OCI-LY3 (cell line): Measurements from ENCODE around the gene NT5DC3.
"Not testable (repeated sequence)": the region's sequence is repeated elsewhere in the genome, so short reads cannot be mapped to it uniquely, and the experiment has no call there.

ENCODE experiments used
- H2AFZ ChIP-seq: fragments of 200-600, 300-600 bp; shearing (Covaris generic); 2 replicates; pipeline ENCODE4 v1.6.0; 2014; ENCODE audit warnings: antibody characterized with exemption, low read depth, low read length
- H3K27ac ChIP-seq: fragments of 200-600, 300-600 bp; sonication (generic); 2 replicates; pipeline ENCODE4 v1.5.1; 2014; ENCODE audit warnings: mild to moderate bottlenecking, low read length, moderate library complexity, mixed read lengths
- H3K27me3 ChIP-seq: fragments of 200-600, 300-600 bp; sonication (generic); 2 replicates; pipeline ENCODE4 v1.6.1; 2014; ENCODE audit warnings: low read depth, low read length, mixed read lengths
- H3K36me3 ChIP-seq: fragments of 200-600, 300-600 bp; sonication (generic); replicated peaks from 2 replicates; pipeline ENCODE3; 2014; ENCODE audit warnings: low read depth, low read length, mixed read lengths
- H3K4me1 ChIP-seq: fragments of 300-600, 200-600 bp; sonication (generic); 2 replicates; pipeline ENCODE4 v1.6.1; 2014; ENCODE audit warnings: low read length, mixed read lengths
- H3K4me2 ChIP-seq: fragments of 200-600, 300-600 bp; sonication (generic); 2 replicates; pipeline ENCODE4 v1.6.1; 2014; ENCODE audit warnings: low read length, mixed read lengths
- H3K4me3 ChIP-seq: fragments of 300-600, 200-600 bp; sonication (generic); 2 replicates; pipeline ENCODE4 v1.5.1; 2014; ENCODE audit warnings: antibody characterized with exemption, mild to moderate bottlenecking, low read length, moderate library complexity
- H3K79me2 ChIP-seq: fragments of 300-600, 200-600 bp; shearing (Covaris generic); 2 replicates; pipeline ENCODE4 v1.6.1; 2014; ENCODE audit warnings: mild to moderate bottlenecking, low read length, mixed read lengths
- H3K9ac ChIP-seq: fragments of 300-600, 200-600 bp; shearing (Covaris generic); 2 replicates; pipeline ENCODE4 v1.6.0; 2014; ENCODE audit warnings: mild to moderate bottlenecking, low read length, moderate library complexity
- H3K9me3 ChIP-seq: fragments of 200-600, 300-600 bp; shearing (Covaris generic); 2 replicates; pipeline ENCODE4 v1.6.1; 2014; ENCODE audit warnings: low read length, mixed read lengths; ENCODE audit not compliant: insufficient read depth
- H4K20me1 ChIP-seq: fragments of 200-600, 300-600 bp; sonication (generic); 2 replicates; pipeline ENCODE4 v1.6.1; 2016; ENCODE audit warnings: low read length, mixed read lengths; ENCODE audit not compliant: insufficient read depth
- CTCF ChIP-seq: fragments of 200-600, 300-600 bp; sonication (generic); IDR thresholded peaks from 2 replicates; pipeline ENCODE4 v1.5.1; 2014; ENCODE audit warnings: antibody characterized with exemption, low read length, low read depth
- EZH2phosphoT487 ChIP-seq: fragments of 200-600 bp; shearing (Covaris generic); IDR thresholded peaks from 2 replicates; pipeline ENCODE4 v1.6.1; 2018; ENCODE audit warnings: antibody characterized with exemption, mixed run types, low read depth

NT5DC3 gene

GRCh38 chr12:103812789-103813188 is 28.2 kb downstream of the NT5DC3 start:
- H3K79me2 ChIP-seq = peaks cover 1% of the 10 kb centered on the region; the same call in 1 of the 2 replicates
- no peak overlapping the region for H3K4me3 ChIP-seq
- H3K4me2 ChIP-seq = no peak overlapping the region
- TF ChIP-seq EZH2phosphoT487 = no peak
- TF ChIP-seq CTCF = no peak
- H3K27ac ChIP-seq = no peak overlapping the region
- H3K9ac ChIP-seq = no peak overlapping the region
- no peaks in the 10 kb centered on the region for H4K20me1 ChIP-seq
- no peak overlapping the region for H2AFZ ChIP-seq
- H3K9me3 ChIP-seq = no peaks in the 10 kb centered on the region
- peaks cover 10% of the 10 kb centered on the region for H3K36me3 ChIP-seq
- no peaks in the 10 kb centered on the region for H3K27me3 ChIP-seq
- peaks cover 4% of the 10 kb centered on the region; the same call in 1 of the 2 replicates for H3K4me1 ChIP-seq

GRCh38 chr12:103811791-103812190 is 29.2 kb downstream of the NT5DC3 start:
- no peaks in the 10 kb centered on the region for H3K9me3 ChIP-seq
- no peak overlapping the region for H3K4me2 ChIP-seq
- no peaks in the 10 kb centered on the region for H3K79me2 ChIP-seq
- no peak overlapping the region for H2AFZ ChIP-seq
- no peak overlapping the region for H3K4me3 ChIP-seq
- TF ChIP-seq CTCF = no peak
- TF ChIP-seq EZH2phosphoT487 = no peak
- H3K4me1 ChIP-seq = peaks cover 5% of the 10 kb centered on the region; the same call in 1 of the 2 replicates
- peaks cover 10% of the 10 kb centered on the region for H3K36me3 ChIP-seq
- H4K20me1 ChIP-seq = peaks cover 4% of the 10 kb centered on the region; the same call in 1 of the 2 replicates
- H3K27me3 ChIP-seq = no peaks in the 10 kb centered on the region
- H3K27ac ChIP-seq = no peak overlapping the region
- no peak overlapping the region for H3K9ac ChIP-seq

GRCh38 chr12:103810111-103810510 is 30.9 kb downstream of the NT5DC3 start:
- TF ChIP-seq CTCF = no peak
- no peak for TF ChIP-seq EZH2phosphoT487
- H3K9me3 ChIP-seq = no peaks in the 10 kb centered on the region
- no peak overlapping the region for H3K4me3 ChIP-seq
- no peak overlapping the region for H3K27ac ChIP-seq
- no peaks in the 10 kb centered on the region for H3K27me3 ChIP-seq
- peaks cover 5% of the 10 kb centered on the region; the same call in 1 of the 2 replicates for H3K4me1 ChIP-seq
- no peak overlapping the region for H2AFZ ChIP-seq
- H3K9ac ChIP-seq = no peak overlapping the region
- peaks cover 4% of the 10 kb centered on the region; the same call in 1 of the 2 replicates for H4K20me1 ChIP-seq
- no peak overlapping the region for H3K4me2 ChIP-seq
- H3K79me2 ChIP-seq = no peaks in the 10 kb centered on the region
- peaks cover 15% of the 10 kb centered on the region for H3K36me3 ChIP-seq

- not testable (repeated sequence) for H3K27me3 ChIP-seq, H3K4me2 ChIP-seq, H3K9me3 ChIP-seq, H3K4me1 ChIP-seq, H2AFZ ChIP-seq, H3K4me3 ChIP-seq, H3K79me2 ChIP-seq, H4K20me1 ChIP-seq, H3K9ac ChIP-seq, H3K27ac ChIP-seq
- H3K36me3 ChIP-seq = peaks cover 15% of the 10 kb centered on the region
These were observed 31.4 kb downstream of the NT5DC3 start for GRCh38 chr12:103809639-103810038.

- H2AFZ ChIP-seq = no peak overlapping the region
- no peak overlapping the region for H3K27ac ChIP-seq
- H3K4me3 ChIP-seq = no peak overlapping the region
- H3K27me3 ChIP-seq = no peaks in the 10 kb centered on the region
- peaks cover 5% of the 10 kb centered on the region; the same call in 1 of the 2 replicates for H3K4me1 ChIP-seq
- H3K4me2 ChIP-seq = no peak overlapping the region
- H3K9ac ChIP-seq = no peak overlapping the region
- TF ChIP-seq CTCF = no peak
- TF ChIP-seq EZH2phosphoT487 = no peak
- peaks cover 15% of the 10 kb centered on the region for H3K36me3 ChIP-seq
- H3K9me3 ChIP-seq = no peaks in the 10 kb centered on the region
- no peaks in the 10 kb centered on the region for H3K79me2 ChIP-seq
- H4K20me1 ChIP-seq = peaks cover 4% of the 10 kb centered on the region; the same call in 1 of the 2 replicates
These were observed 31.9 kb downstream of the NT5DC3 start for GRCh38 chr12:103809154-103809553.
